HepG2 (cell line): Measurements from ENCODE around the gene GRIN2D. TPM values are rescaled to one million over a fixed set of nuclear protein-coding genes. Genes with fewer than 3 reads are reported as not detected.

Source experiments
- HCFC1 ChIP-seq: fragments of 150-350 bp; IDR thresholded peaks from 2 replicates; pipeline ENCODE4 v1.6.1; 2014; ENCODE audit warnings: low read depth, low read length
- HDAC1 ChIP-seq: sonication (generic); formaldehyde crosslinking; IDR thresholded peaks from 2 replicates; pipeline ENCODE4 v1.5.1; 2020; ENCODE audit warnings: mild to moderate bottlenecking, missing genetic modification reagents
- HOXA7 ChIP-seq: sonication (generic); formaldehyde crosslinking; IDR thresholded peaks from 2 replicates; pipeline ENCODE4 v1.8.1; 2022; ENCODE audit warnings: mild to moderate bottlenecking, missing genetic modification reagents, moderate library complexity
- KLF15 ChIP-seq: sonication (generic); formaldehyde crosslinking; IDR thresholded peaks from 2 replicates; pipeline ENCODE4 v1.8.1; 2023; ENCODE audit warnings: borderline replicate concordance, mild to moderate bottlenecking, inconsistent platforms, missing genetic modification reagents, mixed read lengths
- PHF20 ChIP-seq: sonication (generic); formaldehyde crosslinking; IDR thresholded peaks from 2 replicates; pipeline ENCODE4 v1.5.0; 2020; ENCODE audit warnings: mild to moderate bottlenecking, missing genetic modification reagents
- RCOR2 ChIP-seq: IDR thresholded peaks from 2 replicates; pipeline ENCODE4 v1.6.1; 2016; ENCODE audit warnings: missing biosample characterization, missing genetic modification reagents
- SOX13 ChIP-seq, 3 experiments: fragments of 450-650 bp in 1 of 3; sonication (generic) in 1 of 3; formaldehyde crosslinking in 1 of 3; IDR thresholded peaks in 2 of 3; conservative IDR thresholded peaks in 1 of 3; 2 replicates each; pipeline versions ENCODE4 v1.5.0 to v1.6.1; 2016 to 2020; ENCODE audit warnings: antibody characterized with exemption in 1 of 3, mild to moderate bottlenecking in 1 of 3, missing compliant biosample characterization in 1 of 3, missing genetic modification reagents in 1 of 3, moderate library complexity in 1 of 3
- TOPORS ChIP-seq: sonication (generic); formaldehyde crosslinking; IDR thresholded peaks from 2 replicates; pipeline ENCODE4 v1.8.0; 2023; ENCODE audit warnings: mild to moderate bottlenecking, missing genetic modification reagents
- ZNF501 ChIP-seq: sonication (generic); formaldehyde crosslinking; IDR thresholded peaks from 2 replicates; pipeline ENCODE4 v1.5.1; 2020; ENCODE audit warnings: mild to moderate bottlenecking, moderate library complexity, missing genetic modification reagents
- ZNF543 ChIP-seq: sonication (generic); formaldehyde crosslinking; IDR thresholded peaks from 2 replicates; pipeline ENCODE4 v1.4.0; 2020; ENCODE audit warnings: mild to moderate bottlenecking, missing genetic modification reagents
- ZNF670 ChIP-seq: sonication (generic); formaldehyde crosslinking; IDR thresholded peaks from 2 replicates; pipeline ENCODE4 v1.8.0; 2022; ENCODE audit warnings: mild to moderate bottlenecking, missing genetic modification reagents, borderline replicate concordance
- ZNF776 ChIP-seq: sonication (generic); formaldehyde crosslinking; IDR thresholded peaks from 2 replicates; pipeline ENCODE4 v1.4.0; 2020; ENCODE audit warnings: mild to moderate bottlenecking, missing genetic modification reagents
- polyA plus RNA-seq, 8 experiments: library from polyadenylated mRNA; depleted of rRNA in 3 of 8; stranded (reverse) in 7 of 8; unstranded in 1 of 8; fragments of >200 nt; fragmentation: Illumina TruSeq in 4 of 8; extraction: Trizol in 4 of 8; gene quantifications; 2 replicates each; pipeline versions ENCODE4 v1.2.1 to v1.2.3, GENCODE V29; 2011 to 2016; ENCODE audit warnings: low read depth in 4 of 8, missing spikeins in 1 of 8, mixed read lengths in 1 of 8; ENCODE audit not compliant: insufficient read depth in 1 of 8
- total RNA-seq, 5 experiments: library from RNA; depleted of rRNA; stranded (reverse); fragments of >200 nt; fragmentation: Illumina TruSeq; extraction: Trizol; gene quantifications; 2 replicates each; pipeline ENCODE4 v1.2.3, GENCODE V29; 2016; ENCODE audit warnings: low read depth in 1 of 5
- TF ChIP-seq, protein P1 (sequence below): sonication (generic); formaldehyde crosslinking; IDR thresholded peaks from 2 replicates; pipeline ENCODE4 v1.5.1; 2020; ENCODE audit warnings: missing genetic modification reagents, mild to moderate bottlenecking, borderline replicate concordance
- TF ChIP-seq, protein P2 (sequence below): sonication (generic); formaldehyde crosslinking; IDR thresholded peaks from 2 replicates; pipeline ENCODE4 v1.5.0; 2020; ENCODE audit warnings: missing genetic modification reagents, mild to moderate bottlenecking, borderline replicate concordance
- TF ChIP-seq, protein P3 (sequence below): sonication (generic); formaldehyde crosslinking; IDR thresholded peaks from 2 replicates; pipeline ENCODE4 v1.4.0; 2020; ENCODE audit warnings: missing genetic modification reagents, low read depth, mild to moderate bottlenecking, borderline replicate concordance
- TF ChIP-seq, protein P4 (sequence below): IDR thresholded peaks from 2 replicates; pipeline ENCODE4 v1.6.1; 2016
- TF ChIP-seq, protein P5 (sequence below): sonication (generic); formaldehyde crosslinking; IDR thresholded peaks from 2 replicates; pipeline ENCODE4 v1.8.1; 2023; ENCODE audit warnings: mild to moderate bottlenecking, missing genetic modification reagents

GRIN2D gene
- total and polyA plus RNA-seq, 2 of the 13 experiments (the other 11 are each of a cell fraction or from before 2014, with no cell fraction given), result 0.02 to 0.13 TPM

DNA sequence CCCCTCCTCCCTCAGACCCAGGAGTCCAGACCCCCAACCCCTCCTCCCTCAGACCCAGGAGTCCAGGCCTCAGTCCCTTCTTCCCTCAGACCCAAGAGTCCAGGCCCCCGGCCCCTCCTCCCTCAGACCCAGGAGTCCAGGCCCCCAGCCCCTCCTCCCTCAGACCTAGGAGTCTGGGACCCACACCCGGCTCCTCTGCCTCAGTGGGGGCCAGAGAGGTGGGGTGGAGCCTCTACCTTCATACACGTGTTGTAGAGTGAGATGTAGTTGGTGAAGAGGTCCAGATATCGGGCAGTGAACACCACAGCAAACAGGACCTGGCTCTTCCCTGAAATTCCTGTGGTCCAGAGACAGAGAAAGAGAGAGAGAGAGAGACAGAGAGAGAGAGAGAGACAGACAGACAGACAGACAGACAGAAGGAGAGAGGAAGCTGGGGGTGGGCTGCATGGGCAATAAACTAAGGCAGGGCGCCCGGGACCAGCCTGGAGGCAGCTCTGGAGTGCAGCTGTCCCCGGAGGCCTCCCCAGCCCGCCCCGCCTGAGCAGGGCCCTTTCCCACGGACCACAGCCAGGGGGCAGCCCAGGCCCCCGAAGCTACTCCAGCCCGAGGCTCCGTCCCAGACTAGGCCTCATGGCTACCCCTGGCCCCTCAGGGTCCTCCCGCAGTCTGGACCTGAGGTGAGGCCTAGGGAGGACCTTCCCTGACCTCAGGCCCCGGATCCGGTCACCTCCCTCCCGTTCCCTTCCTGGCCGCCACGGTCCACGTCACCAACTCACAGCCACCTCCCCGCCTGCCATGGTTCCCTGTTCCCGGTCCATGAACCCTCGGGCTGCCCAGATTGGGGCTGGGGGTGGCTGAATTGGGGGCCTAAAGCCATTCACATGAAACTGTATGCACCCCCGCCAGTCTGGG, 3.0 kb upstream of the GRIN2D start (continued):
- TF ChIP-seq, protein P1, sequence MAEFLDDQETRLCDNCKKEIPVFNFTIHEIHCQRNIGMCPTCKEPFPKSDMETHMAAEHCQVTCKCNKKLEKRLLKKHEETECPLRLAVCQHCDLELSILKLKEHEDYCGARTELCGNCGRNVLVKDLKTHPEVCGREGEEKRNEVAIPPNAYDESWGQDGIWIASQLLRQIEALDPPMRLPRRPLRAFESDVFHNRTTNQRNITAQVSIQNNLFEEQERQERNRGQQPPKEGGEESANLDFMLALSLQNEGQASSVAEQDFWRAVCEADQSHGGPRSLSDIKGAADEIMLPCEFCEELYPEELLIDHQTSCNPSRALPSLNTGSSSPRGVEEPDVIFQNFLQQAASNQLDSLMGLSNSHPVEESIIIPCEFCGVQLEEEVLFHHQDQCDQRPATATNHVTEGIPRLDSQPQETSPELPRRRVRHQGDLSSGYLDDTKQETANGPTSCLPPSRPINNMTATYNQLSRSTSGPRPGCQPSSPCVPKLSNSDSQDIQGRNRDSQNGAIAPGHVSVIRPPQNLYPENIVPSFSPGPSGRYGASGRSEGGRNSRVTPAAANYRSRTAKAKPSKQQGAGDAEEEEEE (CRISPR knock-in tag), result no peak
- TF ChIP-seq RCOR2 (CRISPR knock-in tag) (no peak), HDAC1 (peak; percentile 64; the same call in 1 of the 2 replicates), PHF20 (peak; percentile 54; the same call in 1 of the 2 replicates), HOXA7 (CRISPR knock-in tag) (no peak), SOX13 (IDR thresholded peaks at IDR 0.05) (no peak), SOX13 (CRISPR knock-in tag; conservative IDR thresholded peaks at IDR 0.05 in 1 of 2, IDR thresholded peaks at IDR 0.05 in 1 of 2) (no peak), ZNF543 (CRISPR knock-in tag) (peak; percentile 76; the same call in 1 of the 2 replicates), KLF15 (no peak), TOPORS (CRISPR knock-in tag) (no peak), HCFC1 (no peak), ZNF670 (no peak), ZNF501 (peak; percentile 41; the same call in 1 of the 2 replicates), ZNF776 (CRISPR knock-in tag) (0 out of 2 replicates have a peak, but pooled peaks have one; percentile 18)
- TF ChIP-seq, protein P2, sequence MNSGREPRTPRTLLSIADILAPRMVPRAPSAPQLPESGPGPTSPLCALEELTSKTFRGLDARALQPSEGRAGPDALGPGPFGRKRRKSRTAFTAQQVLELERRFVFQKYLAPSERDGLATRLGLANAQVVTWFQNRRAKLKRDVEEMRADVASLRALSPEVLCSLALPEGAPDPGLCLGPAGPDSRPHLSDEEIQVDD (CRISPR knock-in tag), result peak; percentile 38; the same call in 1 of the 2 replicates
- TF ChIP-seq, protein P3, sequence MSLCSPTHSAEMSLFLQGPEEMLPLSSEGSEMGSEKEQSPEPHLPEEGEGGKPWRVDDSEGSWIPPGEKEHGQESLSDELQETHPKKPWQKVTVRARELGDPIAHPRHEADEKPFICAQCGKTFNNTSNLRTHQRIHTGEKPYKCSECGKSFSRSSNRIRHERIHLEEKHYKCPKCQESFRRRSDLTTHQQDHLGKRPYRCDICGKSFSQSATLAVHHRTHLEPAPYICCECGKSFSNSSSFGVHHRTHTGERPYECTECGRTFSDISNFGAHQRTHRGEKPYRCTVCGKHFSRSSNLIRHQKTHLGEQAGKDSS (CRISPR knock-in tag), result peak; percentile 76; the same call in 1 of the 2 replicates
- TF ChIP-seq, protein P4, sequence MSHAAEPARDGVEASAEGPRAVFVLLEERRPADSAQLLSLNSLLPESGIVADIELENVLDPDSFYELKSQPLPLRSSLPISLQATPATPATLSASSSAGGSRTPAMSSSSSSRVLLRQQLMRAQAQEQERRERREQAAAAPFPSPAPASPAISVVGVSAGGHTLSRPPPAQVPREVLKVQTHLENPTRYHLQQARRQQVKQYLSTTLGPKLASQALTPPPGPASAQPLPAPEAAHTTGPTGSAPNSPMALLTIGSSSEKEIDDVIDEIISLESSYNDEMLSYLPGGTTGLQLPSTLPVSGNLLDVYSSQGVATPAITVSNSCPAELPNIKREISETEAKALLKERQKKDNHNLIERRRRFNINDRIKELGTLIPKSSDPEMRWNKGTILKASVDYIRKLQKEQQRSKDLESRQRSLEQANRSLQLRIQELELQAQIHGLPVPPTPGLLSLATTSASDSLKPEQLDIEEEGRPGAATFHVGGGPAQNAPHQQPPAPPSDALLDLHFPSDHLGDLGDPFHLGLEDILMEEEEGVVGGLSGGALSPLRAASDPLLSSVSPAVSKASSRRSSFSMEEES, result no peak
- TF ChIP-seq, protein P5, sequence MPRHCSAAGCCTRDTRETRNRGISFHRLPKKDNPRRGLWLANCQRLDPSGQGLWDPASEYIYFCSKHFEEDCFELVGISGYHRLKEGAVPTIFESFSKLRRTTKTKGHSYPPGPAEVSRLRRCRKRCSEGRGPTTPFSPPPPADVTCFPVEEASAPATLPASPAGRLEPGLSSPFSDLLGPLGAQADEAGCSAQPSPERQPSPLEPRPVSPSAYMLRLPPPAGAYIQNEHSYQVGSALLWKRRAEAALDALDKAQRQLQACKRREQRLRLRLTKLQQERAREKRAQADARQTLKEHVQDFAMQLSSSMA (CRISPR knock-in tag), result no peak
